Peyer's patch (tissue), 4 donors: ENCODE results near the gene C1orf105.

Source experiments
- POLR2A ChIP-seq, 2 donors: fragments of 450-650 bp; IDR thresholded peaks; one replicate each; pipeline ENCODE4 v1.5.1; 2017; ENCODE audit warnings: antibody characterized with exemption in 2 of 2, mild to moderate bottlenecking in 2 of 2, moderate library complexity in 2 of 2
- TF ChIP-seq, protein P1 (sequence below), 6 experiments: fragments of 450-650 bp in 4 of 6; fragments of 200-600 bp in 2 of 6; sonication (generic) in 1 of 6; IDR thresholded peaks; one replicate each; pipeline ENCODE4 v1.5.1; 2017 to 2019; ENCODE audit warnings: antibody characterized with exemption in 6 of 6, mild to moderate bottlenecking in 3 of 6, moderate library complexity in 1 of 6

DNA sequence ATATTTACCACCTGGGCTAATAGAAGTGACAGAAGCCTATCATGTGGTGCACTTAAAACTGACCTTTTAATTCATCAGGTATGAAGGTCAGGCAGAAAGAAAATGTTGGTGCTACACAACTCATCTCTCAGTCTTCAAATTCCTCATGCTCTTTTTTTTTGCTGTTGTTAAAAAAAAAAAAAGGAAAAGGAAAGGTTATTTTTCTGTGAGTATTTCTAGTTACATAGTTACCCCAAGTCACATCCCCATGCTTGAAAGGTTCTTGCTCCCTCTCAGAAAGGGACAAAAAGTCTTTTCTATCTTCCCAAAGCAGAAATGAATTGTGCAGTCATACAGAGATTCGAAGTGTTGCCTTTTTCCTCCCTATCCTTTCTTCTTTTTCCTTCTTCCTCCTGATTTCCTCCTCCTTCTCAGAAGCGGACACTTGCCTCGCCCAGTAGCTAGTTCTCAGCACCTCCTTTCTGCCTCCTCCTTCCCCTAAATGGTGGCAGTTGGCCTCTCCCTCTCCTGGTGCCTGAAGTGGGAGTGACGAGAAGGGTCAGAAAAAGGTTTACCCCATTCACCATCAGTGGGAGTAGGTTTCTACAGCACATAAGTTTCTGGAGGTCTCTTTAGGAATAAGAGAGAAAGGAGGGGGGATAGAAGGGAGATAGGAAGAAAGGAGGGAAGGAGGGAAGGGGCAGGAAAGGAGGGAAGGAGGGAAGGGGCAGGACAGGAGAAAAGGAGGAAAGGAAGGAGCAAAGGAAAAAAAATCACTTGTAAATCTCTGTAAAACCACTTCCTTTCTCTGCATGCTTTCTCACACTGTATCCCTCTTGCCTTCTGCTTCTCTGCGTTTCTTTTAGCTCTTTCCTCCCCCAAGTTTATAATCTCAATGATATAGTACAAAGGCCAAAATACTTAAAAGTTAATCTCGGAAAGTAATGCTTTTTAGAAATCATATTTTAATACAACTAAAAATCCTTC, 20.4 kb upstream of the C1orf105 start:
- TF ChIP-seq, protein P1, sequence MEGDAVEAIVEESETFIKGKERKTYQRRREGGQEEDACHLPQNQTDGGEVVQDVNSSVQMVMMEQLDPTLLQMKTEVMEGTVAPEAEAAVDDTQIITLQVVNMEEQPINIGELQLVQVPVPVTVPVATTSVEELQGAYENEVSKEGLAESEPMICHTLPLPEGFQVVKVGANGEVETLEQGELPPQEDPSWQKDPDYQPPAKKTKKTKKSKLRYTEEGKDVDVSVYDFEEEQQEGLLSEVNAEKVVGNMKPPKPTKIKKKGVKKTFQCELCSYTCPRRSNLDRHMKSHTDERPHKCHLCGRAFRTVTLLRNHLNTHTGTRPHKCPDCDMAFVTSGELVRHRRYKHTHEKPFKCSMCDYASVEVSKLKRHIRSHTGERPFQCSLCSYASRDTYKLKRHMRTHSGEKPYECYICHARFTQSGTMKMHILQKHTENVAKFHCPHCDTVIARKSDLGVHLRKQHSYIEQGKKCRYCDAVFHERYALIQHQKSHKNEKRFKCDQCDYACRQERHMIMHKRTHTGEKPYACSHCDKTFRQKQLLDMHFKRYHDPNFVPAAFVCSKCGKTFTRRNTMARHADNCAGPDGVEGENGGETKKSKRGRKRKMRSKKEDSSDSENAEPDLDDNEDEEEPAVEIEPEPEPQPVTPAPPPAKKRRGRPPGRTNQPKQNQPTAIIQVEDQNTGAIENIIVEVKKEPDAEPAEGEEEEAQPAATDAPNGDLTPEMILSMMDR (IDR thresholded peaks at IDR 0.05) = no peak
- no peak for TF ChIP-seq POLR2A (IDR thresholded peaks at IDR 0.05)
